Activated CD8-positive, alpha-beta memory T cell treated with anti-CD3 and anti-CD28 coated beads, Interleukin-2, amount 50 U/mL, for 1 hour (primary cell): ENCODE measurements around the gene CLDN4.

ENCODE experiments used
- DNase-seq: peaks from one replicate; pipeline ENCODE4 v3.0.0-alpha.2; 2020; ENCODE audit errors: extremely low read depth

Gene CLDN4

DNA sequence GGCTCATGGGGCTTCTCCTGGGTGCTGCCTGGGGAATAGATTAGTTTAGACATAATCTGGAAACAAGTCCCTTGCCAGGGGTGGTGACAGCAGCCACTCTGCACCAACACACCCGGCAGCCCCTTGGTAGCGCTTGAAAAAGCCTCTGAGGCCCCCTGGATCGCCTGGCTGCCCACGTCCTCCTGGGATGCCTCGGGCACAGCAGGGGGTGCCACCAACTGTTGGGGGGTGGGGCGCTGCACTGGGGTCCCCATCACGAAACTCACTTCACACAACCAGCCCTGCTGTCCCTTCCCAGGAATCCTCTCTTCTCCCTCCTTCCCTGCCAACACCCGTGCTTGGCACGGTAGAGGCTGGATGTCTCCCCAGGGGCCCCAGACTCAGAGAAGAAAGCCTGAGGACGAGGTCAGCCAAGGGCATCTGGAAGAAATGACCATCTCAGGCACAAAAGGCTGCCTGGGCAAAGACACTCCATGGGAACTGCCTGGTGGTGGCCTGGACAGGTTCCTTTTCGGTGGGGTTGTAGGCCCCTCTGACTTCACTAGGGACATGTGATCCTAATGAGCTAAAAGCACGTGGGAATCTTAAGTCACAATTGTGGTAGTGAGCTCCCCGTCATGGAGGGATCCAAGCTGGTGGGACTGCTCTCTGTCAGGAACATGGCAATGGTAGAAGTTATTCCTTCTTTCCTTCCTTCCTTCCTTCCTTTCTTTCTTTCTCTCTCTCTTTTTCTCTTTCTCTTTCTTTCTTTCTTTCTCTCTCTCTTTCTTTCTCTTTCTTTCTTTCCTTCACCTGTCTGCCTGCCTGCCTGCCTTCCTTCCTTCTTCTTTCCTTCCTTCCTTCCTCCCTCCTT, 41.5 kb downstream of the CLDN4 start:
- no peak for DNase-seq

DNA sequence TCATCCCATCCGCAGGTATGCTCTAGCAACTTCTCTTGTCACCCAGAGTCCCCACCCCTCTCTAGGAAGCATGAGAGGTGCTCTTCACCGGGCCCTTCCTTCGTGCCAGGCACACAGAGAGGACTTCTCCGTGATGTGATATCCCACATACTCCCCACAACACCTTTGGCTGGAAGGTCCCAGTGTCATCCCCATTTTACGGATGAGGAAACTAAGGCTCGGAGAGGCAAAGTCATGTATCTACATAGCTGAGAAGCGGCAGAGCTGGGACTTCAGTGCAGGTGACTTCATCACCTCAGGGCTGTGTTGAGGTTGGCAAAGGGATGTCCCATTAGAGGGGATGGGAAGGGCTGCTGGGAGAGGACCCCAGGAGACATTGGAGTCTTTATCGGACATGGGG, 45.6 kb downstream of the CLDN4 start:
- no peak for DNase-seq

DNA sequence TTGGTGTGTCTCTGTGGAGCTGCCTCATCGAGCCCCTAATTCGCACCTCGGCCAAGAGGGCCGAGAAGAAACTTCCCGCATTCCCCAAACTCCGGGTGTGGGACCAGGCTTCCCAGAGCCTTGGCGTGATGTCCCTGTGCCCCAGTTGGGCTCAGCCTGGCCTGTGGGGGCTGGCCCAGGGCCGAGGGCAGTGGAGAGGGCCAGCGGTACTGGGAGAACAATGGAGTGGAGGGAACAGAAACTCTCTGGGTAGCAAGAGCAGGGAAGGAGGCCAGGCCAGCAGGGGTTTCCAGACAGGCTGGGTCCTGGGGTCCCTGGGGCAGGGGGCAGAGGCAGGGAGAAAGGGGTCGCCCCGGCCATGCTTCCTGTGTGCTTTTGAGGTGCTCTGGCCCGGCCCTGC, 46.2 kb downstream of the CLDN4 start:
- DNase-seq = no peak

DNA sequence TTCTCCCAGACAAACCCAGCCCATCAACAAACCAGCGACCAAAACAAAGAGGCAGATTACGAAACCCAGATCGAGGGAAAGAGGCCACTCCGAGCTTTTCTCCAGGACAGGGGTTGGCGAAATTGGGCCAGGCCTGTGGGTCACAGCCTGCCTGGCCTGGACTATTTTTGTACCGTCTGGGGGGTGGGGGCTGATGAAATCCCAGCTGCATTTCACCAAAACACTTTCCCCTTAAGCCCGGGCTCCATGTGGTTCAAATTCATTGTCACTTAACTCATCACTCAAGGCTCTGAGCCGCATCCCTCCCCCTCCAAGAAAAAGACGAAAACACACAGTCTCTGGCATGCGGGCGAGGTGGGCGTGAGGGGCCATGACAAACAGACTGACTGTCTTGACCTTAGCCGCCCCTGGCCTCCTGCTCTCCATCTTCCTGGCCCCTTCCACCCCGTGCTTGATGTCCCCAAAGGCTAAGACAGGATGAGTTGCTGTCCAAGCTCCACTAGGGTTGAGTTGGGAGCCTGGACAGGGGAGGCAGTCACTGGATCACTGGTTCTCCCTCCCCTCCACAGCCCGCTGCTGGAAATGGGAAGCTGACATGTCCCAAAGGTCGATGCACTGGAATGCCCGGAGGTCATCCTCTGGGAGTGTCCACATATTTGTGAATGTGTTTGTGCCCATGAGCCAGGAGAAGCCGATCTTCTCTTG, 49.3 kb downstream of the CLDN4 start:
- DNase-seq = no peak

DNA sequence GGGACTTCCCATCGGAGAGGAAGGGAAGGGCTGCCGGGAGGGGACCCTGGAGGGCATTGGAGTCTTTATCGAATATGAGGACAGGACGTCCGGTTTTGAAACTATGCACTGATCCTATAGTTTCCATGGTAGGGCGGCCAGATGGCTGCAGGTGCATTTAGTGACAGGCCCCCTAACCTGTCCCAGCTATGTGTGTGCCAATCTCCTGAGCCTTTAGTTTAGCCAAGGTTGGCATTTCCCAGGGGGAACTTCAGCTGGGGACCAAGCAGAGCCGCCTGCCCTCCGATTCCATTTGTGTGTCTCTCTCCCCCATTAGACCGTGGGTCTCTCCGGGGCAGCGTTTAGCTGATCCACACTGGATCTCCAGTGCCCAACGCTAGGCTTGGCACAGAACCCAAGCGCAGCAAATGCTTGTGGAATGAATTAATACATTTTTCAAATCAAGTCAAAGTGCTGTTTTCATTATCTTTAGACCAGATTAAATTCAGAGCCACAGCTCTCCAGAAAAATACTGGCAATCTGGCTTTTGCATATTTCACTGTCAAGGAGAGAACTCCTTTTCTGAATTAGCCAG, 50.0 kb downstream of the CLDN4 start:
- DNase-seq = no peak

DNA sequence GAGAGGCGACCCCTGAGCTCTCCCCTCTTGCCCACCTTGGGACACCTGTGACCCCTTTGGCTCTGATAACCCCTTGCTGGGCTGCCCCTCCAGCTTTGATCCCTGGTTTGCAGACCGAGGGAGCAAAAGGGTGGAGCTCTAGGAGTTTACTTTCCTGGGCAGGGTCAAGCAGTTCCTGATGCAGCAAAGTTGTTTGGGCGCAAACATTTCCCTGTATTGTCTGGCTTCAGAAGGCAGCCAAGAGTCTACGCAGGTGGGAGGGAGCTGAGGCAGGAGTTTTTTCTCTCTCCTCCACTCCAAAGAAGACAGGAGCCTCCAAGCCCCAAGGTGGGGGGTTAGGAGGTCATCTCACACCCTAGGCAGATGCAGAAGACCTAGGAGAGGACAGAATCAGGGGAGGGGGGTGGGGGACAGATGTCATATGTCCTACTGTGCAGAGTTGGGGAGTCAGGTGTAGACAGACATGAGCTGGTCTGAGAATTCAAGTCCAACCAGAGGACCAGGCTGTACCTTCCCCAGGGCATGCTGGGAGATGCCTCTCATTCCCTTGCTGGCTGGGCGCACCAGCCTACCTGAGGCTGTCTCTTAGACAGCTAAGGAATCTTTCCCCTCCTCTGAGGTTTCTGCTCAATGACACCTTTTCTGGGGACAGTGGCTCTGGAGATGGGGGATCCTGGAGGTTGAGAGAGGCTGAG, 50.7 kb downstream of the CLDN4 start:
- DNase-seq = no peak

DNA sequence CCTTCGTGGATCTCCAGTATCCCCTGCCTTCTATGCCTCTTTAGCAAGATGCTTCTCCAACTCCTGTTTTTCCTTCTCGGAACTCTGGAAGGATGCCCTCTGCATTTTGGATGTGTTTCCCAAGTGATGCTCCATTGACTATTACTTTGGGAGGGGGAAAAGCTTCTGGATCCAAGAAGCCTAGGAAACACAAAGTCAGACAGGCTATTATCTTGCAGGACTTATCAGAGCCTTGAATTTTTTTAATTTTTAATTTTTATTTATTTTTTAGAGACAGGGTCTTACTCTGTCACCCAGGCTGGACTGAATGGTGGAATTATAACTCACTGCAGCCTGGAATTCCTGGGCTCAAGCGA, 51.2 kb downstream of the CLDN4 start:
- no peak for DNase-seq
